Sigmoid colon (tissue), 3 donors: ENCODE measurements around the gene NRG4.

Source experiments
- CTCF ChIP-seq, 4 experiments: fragments of 450-650 bp in 3 of 4; fragments of 200-600 bp in 1 of 4; IDR thresholded peaks; one replicate each; pipeline ENCODE4 v1.5.1; 2016 to 2019; ENCODE audit warnings: antibody characterized with exemption in 4 of 4, mild to moderate bottlenecking in 3 of 4, moderate library complexity in 2 of 4
- POLR2A ChIP-seq, 2 donors: fragments of 450-650 bp; IDR thresholded peaks; one replicate each; pipeline ENCODE4 v1.6.1; 2016; ENCODE audit warnings: antibody characterized with exemption in 2 of 2, mild to moderate bottlenecking in 2 of 2, moderate library complexity in 2 of 2

- TF ChIP-seq CTCF (IDR thresholded peaks at IDR 0.05) (no peak), POLR2A (IDR thresholded peaks at IDR 0.05) (no peak)
Observed at GRCh38 chr15:75947092-75947491, 65.1 kb downstream of the NRG4 start.
